SU-DHL-6 (cell line): Measurements from ENCODE around the gene ABCF2.

Experiments
- H2AFZ ChIP-seq: fragments of 200-600 bp; sonication (generic); 2 replicates; pipeline ENCODE4 v1.6.1; 2014; ENCODE audit warnings: low read depth, mild to moderate bottlenecking, moderate library complexity, mixed read lengths, antibody characterized with exemption, low read length; ENCODE audit not compliant: severe bottlenecking
- H3F3A ChIP-seq: fragments of 200-600 bp; shearing (Covaris generic); 2 replicates; pipeline ENCODE4 v1.6.0; 2016; ENCODE audit warnings: antibody characterized with exemption, mild to moderate bottlenecking; ENCODE audit not compliant: insufficient read depth
- H3K27ac ChIP-seq: fragments of 200-600 bp; sonication (generic); 2 replicates; pipeline ENCODE4 v1.5.1; 2016; ENCODE audit warnings: low read depth, mild to moderate bottlenecking, low read length, moderate library complexity, mixed read lengths
- H3K27me3 ChIP-seq: fragments of 200-600 bp; sonication (generic), shearing (Covaris generic); 2 replicates; pipeline ENCODE4 v1.6.0; 2014; ENCODE audit warnings: mild to moderate bottlenecking, low read length
- H3K36me3 ChIP-seq: fragments of 200-600 bp; sonication (generic); 2 replicates; pipeline ENCODE4 v1.6.1; 2014; ENCODE audit warnings: mild to moderate bottlenecking, low read length, mixed read lengths
- H3K4me2 ChIP-seq: fragments of 300-600, 200-600 bp; shearing (Covaris generic), sonication (generic); 2 replicates; pipeline ENCODE4 v1.6.0; 2014; ENCODE audit warnings: low read length, low read depth, mild to moderate bottlenecking; ENCODE audit not compliant: poor library complexity, severe bottlenecking
- H3K4me3 ChIP-seq: fragments of 200-600 bp; sonication (generic); 2 replicates; pipeline ENCODE4 v1.5.1; 2014; ENCODE audit warnings: antibody characterized with exemption, low read length, mild to moderate bottlenecking, mixed read lengths; ENCODE audit not compliant: insufficient read depth, poor library complexity, severe bottlenecking
- H3K79me2 ChIP-seq: fragments of 200-600 bp; sonication (generic); 2 replicates; pipeline ENCODE4 v1.6.1; 2014; ENCODE audit warnings: mild to moderate bottlenecking, low read length, moderate library complexity; ENCODE audit not compliant: insufficient read depth
- H3K9ac ChIP-seq: fragments of 200-600 bp; sonication (generic); 2 replicates; pipeline ENCODE4 v1.7.0; 2014; ENCODE audit warnings: mild to moderate bottlenecking, low read length
- H3K9me2 ChIP-seq: fragments of 200-600 bp; sonication (generic); replicated peaks from 2 replicates; pipeline ENCODE4 v1.6.1; 2014; ENCODE audit warnings: low read length; ENCODE audit not compliant: insufficient read depth
- H3K9me3 ChIP-seq: fragments of 200-600 bp; sonication (generic); 2 replicates; pipeline ENCODE4 v1.6.1; 2014; ENCODE audit warnings: low read length, mixed read lengths; ENCODE audit not compliant: insufficient read depth
- H4K20me1 ChIP-seq: fragments of 200-600 bp; sonication (generic); 2 replicates; pipeline ENCODE4 v1.6.1; 2014; ENCODE audit warnings: low read depth, mild to moderate bottlenecking, antibody characterized with exemption, low read length, moderate library complexity, mixed read lengths
- CTCF ChIP-seq: fragments of 200-600 bp; sonication (generic); IDR thresholded peaks from one replicate; pipeline ENCODE4 v1.5.1; 2017; ENCODE audit warnings: antibody characterized with exemption, mild to moderate bottlenecking, low read length, moderate library complexity; ENCODE audit not compliant: insufficient read depth, poor library complexity, severe bottlenecking
- EZH2phosphoT487 ChIP-seq: fragments of 200-600 bp; sonication (generic), shearing (Covaris generic); conservative IDR thresholded peaks from 2 replicates; pipeline ENCODE4 v1.6.1; 2018; ENCODE audit warnings: mild to moderate bottlenecking, antibody characterized with exemption, low read length, moderate library complexity, mixed read lengths

The ABCF2 gene

GRCh38 chr7:151238190-151238810, 11.3 kb upstream of the ABCF2 start:
- Histone ChIP-seq H3K27me3 (no peaks in the 10 kb centered on the region), H3K9ac (no peak overlapping the region), H3K9me2 (no peaks in the 10 kb centered on the region), H3K27ac (no peak overlapping the region), H3K36me3 (no peaks in the 10 kb centered on the region), H2AFZ (no peak overlapping the region), H3F3A (no peaks in the 10 kb centered on the region), H4K20me1 (no peaks in the 10 kb centered on the region), H3K9me3 (no peaks in the 10 kb centered on the region), H3K79me2 (peaks cover 12% of the 10 kb centered on the region; the same call in 1 of the 2 replicates), H3K4me3 (no peak overlapping the region), H3K4me2 (no peak overlapping the region)
- no peak for TF ChIP-seq EZH2phosphoT487
- TF ChIP-seq CTCF: no peak

- H3K27ac ChIP-seq: no peak overlapping the region
- H3K27me3 ChIP-seq: no peaks in the 10 kb centered on the region
- H3K9me3 ChIP-seq: no peaks in the 10 kb centered on the region
- no peaks in the 10 kb centered on the region for H3K36me3 ChIP-seq
- H3F3A ChIP-seq: no peaks in the 10 kb centered on the region
- no peak overlapping the region for H2AFZ ChIP-seq
- no peak overlapping the region for H3K9ac ChIP-seq
- no peak overlapping the region for H3K4me2 ChIP-seq
- H3K9me2 ChIP-seq: no peaks in the 10 kb centered on the region
- H4K20me1 ChIP-seq: no peaks in the 10 kb centered on the region
- H3K79me2 ChIP-seq: peaks cover 20% of the 10 kb centered on the region
- no peak overlapping the region for H3K4me3 ChIP-seq
- TF ChIP-seq CTCF (no peak), EZH2phosphoT487 (no peak)
These were observed 10.5 kb upstream of the ABCF2 start for GRCh38 chr7:151237244-151238189.

GRCh38 chr7:151236406-151236805, 9.4 kb upstream of the ABCF2 start:
- H3K9ac ChIP-seq: no peak overlapping the region
- no peaks in the 10 kb centered on the region for H3K9me2 ChIP-seq
- TF ChIP-seq EZH2phosphoT487: no peak
- TF ChIP-seq CTCF: no peak
- H3K27ac ChIP-seq: no peak overlapping the region
- H3K4me2 ChIP-seq: no peak overlapping the region
- H3K27me3 ChIP-seq: no peaks in the 10 kb centered on the region
- no peaks in the 10 kb centered on the region for H3K9me3 ChIP-seq
- no peak overlapping the region for H2AFZ ChIP-seq
- no peaks in the 10 kb centered on the region for H3F3A ChIP-seq
- no peaks in the 10 kb centered on the region for H3K36me3 ChIP-seq
- H3K4me3 ChIP-seq: no peak overlapping the region
- no peaks in the 10 kb centered on the region for H4K20me1 ChIP-seq
- H3K79me2 ChIP-seq: peaks cover 21% of the 10 kb centered on the region
